ENCODE results near the gene ZBTB20. TPM values are rescaled to one million over a fixed set of nuclear protein-coding genes. Genes with fewer than 3 reads are reported as not detected.

ZBTB20 gene
- total RNA-seq, 3 donors from 2014 or later = 62.9 to 150 (median 109) TPM

DNA sequence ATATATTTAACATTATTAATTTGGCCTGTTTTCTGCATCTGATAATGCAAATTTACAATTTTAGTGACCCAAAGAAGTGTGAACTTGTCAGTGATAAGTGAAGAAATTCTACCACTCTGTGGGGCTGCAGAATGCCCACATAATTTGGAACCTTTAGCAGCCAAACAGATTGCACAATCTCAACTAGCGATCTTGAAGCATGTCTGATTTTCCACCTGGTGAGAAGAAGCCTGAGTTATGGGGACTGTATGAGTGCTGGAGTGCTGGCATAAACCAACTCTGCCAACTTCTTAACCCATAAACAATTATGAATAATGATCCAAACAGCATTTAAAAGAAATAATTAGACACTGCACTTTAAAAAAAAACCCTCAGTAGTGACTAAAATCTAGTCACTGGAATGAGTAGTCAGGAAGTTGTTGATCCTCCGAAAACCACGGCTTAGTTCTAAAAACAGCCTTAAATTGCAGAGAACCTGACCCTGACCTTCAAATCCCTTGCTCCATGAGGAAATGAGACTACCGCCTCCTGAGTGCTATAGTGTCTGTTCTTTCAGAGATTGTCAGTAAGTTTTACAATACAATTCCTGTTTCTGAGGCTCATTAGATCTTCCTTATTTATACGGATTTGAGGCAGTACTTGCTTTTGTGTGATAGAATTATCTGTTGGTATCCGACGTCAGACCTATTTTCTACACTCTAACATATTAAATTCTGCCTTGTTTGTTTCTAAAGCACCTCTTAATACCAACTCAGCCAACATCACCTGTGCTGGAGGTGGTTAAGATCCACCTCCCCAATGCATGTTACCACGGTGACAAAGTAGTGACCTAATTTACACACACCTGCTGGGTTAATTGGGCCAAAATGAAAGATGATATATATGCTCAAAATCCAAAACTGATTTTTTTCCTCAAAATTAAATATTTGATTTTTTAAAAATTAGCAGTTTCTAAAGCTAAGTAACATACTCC lies 267.7 kb downstream of the ZBTB20 start:
- H3K9me3 ChIP-seq = no peaks in the 10 kb centered on the region
- peak overlapping the region; percentile 50 to 72 for H3K27ac ChIP-seq
- no peaks in the 10 kb centered on the region for H3K36me3 ChIP-seq
- no peak overlapping the region for H3K4me3 ChIP-seq
- TF ChIP-seq POLR2A (IDR thresholded peaks at IDR 0.05) (no peak), POLR2AphosphoS5 (IDR thresholded peaks at IDR 0.05) (no peak)
- TF ChIP-seq, protein P1, sequence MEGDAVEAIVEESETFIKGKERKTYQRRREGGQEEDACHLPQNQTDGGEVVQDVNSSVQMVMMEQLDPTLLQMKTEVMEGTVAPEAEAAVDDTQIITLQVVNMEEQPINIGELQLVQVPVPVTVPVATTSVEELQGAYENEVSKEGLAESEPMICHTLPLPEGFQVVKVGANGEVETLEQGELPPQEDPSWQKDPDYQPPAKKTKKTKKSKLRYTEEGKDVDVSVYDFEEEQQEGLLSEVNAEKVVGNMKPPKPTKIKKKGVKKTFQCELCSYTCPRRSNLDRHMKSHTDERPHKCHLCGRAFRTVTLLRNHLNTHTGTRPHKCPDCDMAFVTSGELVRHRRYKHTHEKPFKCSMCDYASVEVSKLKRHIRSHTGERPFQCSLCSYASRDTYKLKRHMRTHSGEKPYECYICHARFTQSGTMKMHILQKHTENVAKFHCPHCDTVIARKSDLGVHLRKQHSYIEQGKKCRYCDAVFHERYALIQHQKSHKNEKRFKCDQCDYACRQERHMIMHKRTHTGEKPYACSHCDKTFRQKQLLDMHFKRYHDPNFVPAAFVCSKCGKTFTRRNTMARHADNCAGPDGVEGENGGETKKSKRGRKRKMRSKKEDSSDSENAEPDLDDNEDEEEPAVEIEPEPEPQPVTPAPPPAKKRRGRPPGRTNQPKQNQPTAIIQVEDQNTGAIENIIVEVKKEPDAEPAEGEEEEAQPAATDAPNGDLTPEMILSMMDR (IDR thresholded peaks at IDR 0.05) = no peak
- peaks cover 0 to 15% of the 10 kb centered on the region in 2 donors for H3K4me1 ChIP-seq
- no peak for DNase-seq (ENCODE audit: low spot score in 2 of 2)
- intact Hi-C loops (cut with DNase I; ENCODE audit: low total_unique reads) = no loop called here
- H3K27me3 ChIP-seq = no peaks in the 10 kb centered on the region

DNA sequence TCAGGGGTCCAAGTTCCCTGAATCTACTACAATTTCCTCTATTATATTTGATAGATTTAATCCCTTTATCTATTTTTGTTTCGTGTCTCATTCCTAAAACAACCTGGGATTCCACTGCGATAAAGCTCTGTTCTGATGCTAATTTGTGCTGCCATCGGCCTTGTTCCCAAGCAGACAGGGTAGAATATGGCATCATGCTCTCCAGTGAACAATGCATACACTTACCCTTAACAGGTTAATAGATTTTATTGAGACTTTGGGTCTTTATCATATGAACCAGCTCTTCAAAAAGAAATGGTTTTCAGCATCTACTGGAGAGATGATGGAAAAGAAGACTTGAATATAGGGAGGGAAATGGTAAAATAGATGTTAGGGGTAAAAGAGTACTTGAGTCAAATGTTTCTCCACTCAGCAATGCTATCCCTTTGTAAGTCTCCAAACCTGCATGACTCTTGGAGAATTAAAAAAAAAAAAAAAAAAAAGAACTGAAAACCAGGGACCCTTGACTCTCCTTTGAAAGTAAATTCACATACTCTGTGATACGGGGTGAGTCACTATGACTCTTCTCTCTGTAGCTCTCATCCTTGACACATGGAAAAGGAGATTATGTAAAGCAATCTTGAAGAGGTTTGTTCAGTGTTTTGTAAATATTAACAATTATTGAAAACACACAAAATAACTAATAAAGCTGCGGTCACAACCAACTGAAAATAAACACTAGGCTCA lies 268.8 kb downstream of the ZBTB20 start:
- H3K27me3 ChIP-seq = no peaks in the 10 kb centered on the region
- intact Hi-C loops (cut with DNase I; ENCODE audit: low total_unique reads) = no loop called here
- no peaks in the 10 kb centered on the region for H3K9me3 ChIP-seq
- DNase-seq (ENCODE audit: low spot score in 2 of 2) = no peak
- TF ChIP-seq POLR2A (IDR thresholded peaks at IDR 0.05) (no peak), POLR2AphosphoS5 (IDR thresholded peaks at IDR 0.05) (no peak)
- TF ChIP-seq, protein P1 (IDR thresholded peaks at IDR 0.05) = no peak
- H3K36me3 ChIP-seq = no peaks in the 10 kb centered on the region
- peaks cover 0 to 15% of the 10 kb centered on the region in 2 donors for H3K4me1 ChIP-seq
- H3K27ac ChIP-seq = no peak overlapping the region
- no peak overlapping the region for H3K4me3 ChIP-seq

DNA sequence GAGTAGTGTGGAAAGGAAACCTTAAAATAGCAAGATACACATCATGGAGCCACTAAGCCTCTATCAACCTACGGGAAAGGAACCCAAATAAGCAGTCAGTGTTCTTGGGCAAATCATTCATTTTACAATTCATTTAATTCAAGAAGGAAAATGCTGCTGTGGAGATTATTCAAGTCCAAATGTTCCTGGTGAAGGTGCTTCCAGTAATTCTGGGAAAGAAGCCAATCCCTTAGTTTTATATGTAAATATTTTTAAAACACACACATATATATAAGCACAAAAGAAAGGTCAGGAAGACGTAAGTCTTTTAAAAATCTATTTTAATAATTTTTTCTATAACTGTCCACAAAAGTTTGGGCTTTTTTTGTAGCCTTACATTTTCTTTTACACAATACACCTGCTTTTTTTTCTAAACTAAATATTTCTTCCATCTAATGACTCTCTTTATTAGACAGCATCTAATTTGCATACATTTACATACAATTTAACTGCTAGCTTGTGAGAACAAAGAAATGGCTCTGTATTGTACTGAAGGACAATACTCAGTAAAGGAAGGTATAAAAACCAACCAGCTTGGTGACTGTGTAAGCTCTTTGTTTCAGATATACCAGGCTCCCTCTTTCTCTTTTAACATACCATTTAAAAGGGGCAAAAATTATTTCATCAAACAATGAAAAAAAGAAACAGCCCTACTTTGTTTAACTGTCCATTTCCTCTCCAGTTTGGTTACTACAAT lies 269.5 kb downstream of the ZBTB20 start:
- intact Hi-C loops (cut with DNase I; ENCODE audit: low total_unique reads) = no loop called here
- DNase-seq (ENCODE audit: low spot score in 2 of 2) = no peak
- Histone ChIP-seq H3K4me3 (no peak overlapping the region), H3K9me3 (no peaks in the 10 kb centered on the region), H3K36me3 (no peaks in the 10 kb centered on the region), H3K27ac (no peak overlapping the region), H3K4me1 (peaks cover 0 to 15% of the 10 kb centered on the region in 2 donors), H3K27me3 (no peaks in the 10 kb centered on the region)
- TF ChIP-seq, protein P1 (IDR thresholded peaks at IDR 0.05) = no peak
- TF ChIP-seq POLR2AphosphoS5 (IDR thresholded peaks at IDR 0.05) (no peak), POLR2A (IDR thresholded peaks at IDR 0.05) (no peak)

DNA sequence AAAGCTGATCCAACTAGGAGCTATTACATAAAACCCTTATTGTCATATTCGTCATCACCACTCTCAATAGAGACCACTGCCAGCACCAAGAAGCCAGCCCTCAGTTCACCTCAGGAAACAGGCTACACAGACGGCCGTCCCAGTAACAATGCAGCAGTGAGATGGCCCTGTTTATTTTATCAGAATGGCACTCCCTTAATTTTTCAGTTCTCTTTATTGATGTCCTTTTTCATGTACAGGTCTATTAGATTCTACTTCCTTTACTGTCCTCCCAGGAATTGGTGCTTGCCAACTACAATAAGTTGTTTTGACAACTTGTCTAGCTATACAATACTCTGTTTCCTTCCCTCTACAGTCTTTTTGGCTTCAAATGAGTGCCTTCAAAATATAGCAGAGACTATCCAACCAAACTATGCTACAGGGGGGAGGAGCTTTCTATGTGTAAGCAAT lies 272.5 kb downstream of the ZBTB20 start:
- Histone ChIP-seq H3K27ac (peak overlapping the region; percentile 9 to 34), H3K27me3 (no peaks in the 10 kb centered on the region), H3K4me3 (no peak overlapping the region), H3K4me1 (peaks cover 0 to 13% of the 10 kb centered on the region in 2 donors), H3K36me3 (no peaks in the 10 kb centered on the region), H3K9me3 (no peaks in the 10 kb centered on the region)
- no peak for TF ChIP-seq POLR2AphosphoS5 (IDR thresholded peaks at IDR 0.05)
- TF ChIP-seq, protein P1 (IDR thresholded peaks at IDR 0.05) = no peak
- TF ChIP-seq POLR2A (IDR thresholded peaks at IDR 0.05) = no peak
- DNase-seq (ENCODE audit: low spot score in 2 of 2) = no peak
- intact Hi-C loops (cut with DNase I; ENCODE audit: low total_unique reads) = no loop called here
